ENCODE measurements around the gene GNG14. TPM values are rescaled to one million over a fixed set of nuclear protein-coding genes. Genes with fewer than 3 reads are reported as not detected.

GNG14 gene
- total RNA-seq, 4 donors from 2014 or later, result not detected

- DNase-seq (ENCODE audit: low spot score in 2 of 2), result peak; percentile 62 to 93
- peak overlapping the region; percentile 78 for H3K4me3 ChIP-seq (ENCODE audit: low read depth, poor library complexity, severe bottlenecking)
- 1% methylated on average over 15 to 16 of the region's 24 CpGs for WGBS, 2 donors
- TF ChIP-seq, protein P1, sequence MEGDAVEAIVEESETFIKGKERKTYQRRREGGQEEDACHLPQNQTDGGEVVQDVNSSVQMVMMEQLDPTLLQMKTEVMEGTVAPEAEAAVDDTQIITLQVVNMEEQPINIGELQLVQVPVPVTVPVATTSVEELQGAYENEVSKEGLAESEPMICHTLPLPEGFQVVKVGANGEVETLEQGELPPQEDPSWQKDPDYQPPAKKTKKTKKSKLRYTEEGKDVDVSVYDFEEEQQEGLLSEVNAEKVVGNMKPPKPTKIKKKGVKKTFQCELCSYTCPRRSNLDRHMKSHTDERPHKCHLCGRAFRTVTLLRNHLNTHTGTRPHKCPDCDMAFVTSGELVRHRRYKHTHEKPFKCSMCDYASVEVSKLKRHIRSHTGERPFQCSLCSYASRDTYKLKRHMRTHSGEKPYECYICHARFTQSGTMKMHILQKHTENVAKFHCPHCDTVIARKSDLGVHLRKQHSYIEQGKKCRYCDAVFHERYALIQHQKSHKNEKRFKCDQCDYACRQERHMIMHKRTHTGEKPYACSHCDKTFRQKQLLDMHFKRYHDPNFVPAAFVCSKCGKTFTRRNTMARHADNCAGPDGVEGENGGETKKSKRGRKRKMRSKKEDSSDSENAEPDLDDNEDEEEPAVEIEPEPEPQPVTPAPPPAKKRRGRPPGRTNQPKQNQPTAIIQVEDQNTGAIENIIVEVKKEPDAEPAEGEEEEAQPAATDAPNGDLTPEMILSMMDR (IDR thresholded peaks at IDR 0.05), result no peak
- no peak for TF ChIP-seq POLR2A (IDR thresholded peaks at IDR 0.05)
- intact Hi-C loops (cut with DNase I; ENCODE audit: low total_unique reads), result no loop called here
These were observed 18.9 kb upstream of the GNG14 start for GRCh38 chr19:12668932-12669269.

GRCh38 chr19:12669270-12670158 is 18.3 kb upstream of the GNG14 start:
- peak overlapping the region; percentile 78 for H3K4me3 ChIP-seq (ENCODE audit: low read depth, poor library complexity, severe bottlenecking)
- intact Hi-C loops (cut with DNase I; ENCODE audit: low total_unique reads), result no loop called here
- peak; percentile 74 to 96 for DNase-seq (ENCODE audit: low spot score in 2 of 2)
- TF ChIP-seq, protein P1 (IDR thresholded peaks at IDR 0.05), result no peak
- TF ChIP-seq POLR2A (IDR thresholded peaks at IDR 0.05), result no peak
- WGBS, 2 donors, result 0 to 1% methylated on average over 37 to 62 of the region's 64 CpGs

GRCh38 chr19:12670159-12670928 is 17.5 kb upstream of the GNG14 start:
- intact Hi-C loops (cut with DNase I; ENCODE audit: low total_unique reads), result no loop called here
- WGBS, 2 donors, result 33 to 59% methylated on average over 18 to 23 of the region's 26 CpGs
- TF ChIP-seq, protein P1 (IDR thresholded peaks at IDR 0.05), result no peak
- H3K4me3 ChIP-seq (ENCODE audit: low read depth, poor library complexity, severe bottlenecking), result peak overlapping the region; percentile 78
- DNase-seq (ENCODE audit: low spot score in 2 of 2), result no peak

DNA sequence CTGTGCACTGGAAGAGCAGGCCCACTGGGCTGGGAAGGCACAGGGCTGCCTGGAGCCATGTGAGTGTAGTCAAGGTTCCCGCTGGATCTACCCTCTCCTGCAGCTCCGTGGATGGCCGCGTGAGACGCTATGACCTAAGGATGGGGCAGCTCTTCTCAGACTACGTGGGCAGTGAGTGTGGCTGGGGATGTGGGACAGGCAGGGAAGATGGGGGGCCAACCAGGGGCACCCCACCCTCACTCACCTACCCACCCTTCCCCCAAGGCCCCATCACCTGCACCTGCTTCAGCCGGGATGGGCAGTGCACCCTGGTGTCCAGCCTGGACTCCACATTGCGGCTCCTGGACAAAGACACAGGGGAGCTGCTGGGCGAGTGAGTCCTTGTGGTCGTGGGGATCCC is 15.1 kb upstream of the GNG14 start:
- no peak overlapping the region for H3K4me3 ChIP-seq (ENCODE audit: low read depth, poor library complexity, severe bottlenecking)
- TF ChIP-seq POLR2A (IDR thresholded peaks at IDR 0.05), result no peak
- TF ChIP-seq, protein P1 (IDR thresholded peaks at IDR 0.05), result no peak
- 77 to 80% methylated on average over 6 to 10 of the region's 10 CpGs for WGBS, 2 donors
- no peak for DNase-seq (ENCODE audit: low spot score in 2 of 2)
- intact Hi-C loops (cut with DNase I; ENCODE audit: low total_unique reads), result no loop called here

DNA sequence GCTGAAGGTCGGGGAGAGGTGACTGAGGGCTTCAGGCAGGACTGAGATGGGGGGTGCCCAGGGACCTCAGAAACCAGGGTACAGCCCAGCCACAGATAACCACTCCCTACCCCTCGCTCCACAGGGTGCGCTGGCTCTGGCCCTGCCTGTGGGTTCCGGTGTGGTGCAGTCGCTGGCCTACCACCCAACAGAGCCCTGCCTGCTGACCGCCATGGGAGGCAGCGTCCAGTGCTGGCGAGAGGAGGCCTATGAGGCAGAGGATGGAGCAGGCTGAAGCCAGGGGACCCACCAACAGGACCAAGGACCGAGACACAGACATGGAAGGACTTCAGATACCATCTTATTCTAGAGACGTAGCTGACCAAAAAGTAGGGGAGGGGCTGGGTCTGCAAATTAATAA is 12.4 kb upstream of the GNG14 start:
- H3K4me3 ChIP-seq (ENCODE audit: low read depth, poor library complexity, severe bottlenecking), result no peak overlapping the region
- intact Hi-C loops (cut with DNase I; ENCODE audit: low total_unique reads), result no loop called here
- WGBS, 2 donors, result 93 to 94% methylated on average over 10 of the region's 10 CpGs
- no peak for TF ChIP-seq POLR2A (IDR thresholded peaks at IDR 0.05)
- TF ChIP-seq, protein P1 (IDR thresholded peaks at IDR 0.05), result no peak
- no peak for DNase-seq (ENCODE audit: low spot score in 2 of 2)

Measured in lower leg skin (tissue), 4 donors.